Activated gamma-delta T cell treated with Interleukin-2 at 50 U/mL for 16 hours (primary cell): ENCODE results near the gene MAPKAPK3.

Experiments used
- DNase-seq: peaks from one replicate; pipeline ENCODE4 v3.0.0-alpha.2; 2020

MAPKAPK3 gene

GRCh38 chr3:50609071-50609762, 7.7 kb upstream of the MAPKAPK3 start:
- no peak for DNase-seq

GRCh38 chr3:50609763-50610085, 7.2 kb upstream of the MAPKAPK3 start:
- no peak for DNase-seq

GRCh38 chr3:50610181-50610971, 6.6 kb upstream of the MAPKAPK3 start:
- DNase-seq: no peak

GRCh38 chr3:50610992-50611463, 5.9 kb upstream of the MAPKAPK3 start:
- no peak for DNase-seq

- DNase-seq: peak; percentile 93
Measured at GRCh38 chr3:50611464-50612233, 5.3 kb upstream of the MAPKAPK3 start, which contains the start of gene CISH. TSS of gene CISH (minus strand) at chr3:50611774. CDS start at chr3:50611650, 124 bp downstream.

GRCh38 chr3:50612234-50612882, 4.6 kb upstream of the MAPKAPK3 start:
- no peak for DNase-seq

GRCh38 chr3:50612970-50613846, 3.7 kb upstream of the MAPKAPK3 start:
- DNase-seq: no peak

GRCh38 chr3:50615190-50615589, 1.8 kb upstream of the MAPKAPK3 start:
- DNase-seq: no peak

- DNase-seq: peak; percentile 79
Measured at GRCh38 chr3:50616003-50616769, 765 bp upstream of the MAPKAPK3 start.

- peak; percentile 94 for DNase-seq
Measured at GRCh38 chr3:50616770-50617095, 218 bp upstream of the MAPKAPK3 start.

GRCh38 chr3:50617911-50618481, 1.0 kb downstream of the MAPKAPK3 start:
- no peak for DNase-seq

GRCh38 chr3:50620420-50620819, 3.5 kb downstream of the MAPKAPK3 start:
- no peak for DNase-seq

- DNase-seq: no peak
Measured at GRCh38 chr3:50620820-50621219, 3.9 kb downstream of the MAPKAPK3 start.

GRCh38 chr3:50622881-50623280, 5.9 kb downstream of the MAPKAPK3 start:
- DNase-seq: no peak

GRCh38 chr3:50623840-50624474, 7.0 kb downstream of the MAPKAPK3 start:
- DNase-seq: no peak

GRCh38 chr3:50624634-50625033, 7.7 kb downstream of the MAPKAPK3 start:
- DNase-seq: no peak

- DNase-seq: no peak
Measured at GRCh38 chr3:50625231-50626182, 8.6 kb downstream of the MAPKAPK3 start.

- DNase-seq: no peak
Measured at GRCh38 chr3:50626401-50626800, 9.4 kb downstream of the MAPKAPK3 start.

- no peak for DNase-seq
Measured at GRCh38 chr3:50627407-50628051, 10.6 kb downstream of the MAPKAPK3 start.
